ENCODE results near the gene MPPED1. TPM values are rescaled to one million over a fixed set of nuclear protein-coding genes. Genes with fewer than 3 reads are reported as not detected.

Gene MPPED1
- total RNA-seq, 1 donor from 2014 or later: not detected

DNA sequence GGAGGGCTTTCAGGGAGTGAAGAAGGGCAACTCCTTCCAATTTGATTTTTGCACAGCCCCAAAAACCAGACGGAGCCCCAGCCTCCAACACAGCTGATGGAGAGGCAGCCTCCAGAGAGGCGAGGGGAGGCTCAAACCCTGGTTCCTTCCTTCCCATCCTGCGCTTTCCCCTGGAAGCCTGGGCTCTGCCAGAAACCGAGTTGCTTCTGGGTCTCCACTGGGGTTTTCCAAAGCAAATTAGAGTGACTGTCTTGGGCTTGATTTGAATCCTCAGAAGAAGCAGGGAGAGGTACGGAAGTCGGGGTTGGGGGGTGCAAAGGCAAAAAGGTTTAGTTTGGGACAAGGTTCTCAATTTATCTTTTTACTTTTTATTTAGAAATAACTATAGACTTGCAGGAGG is 129.2 kb downstream of the MPPED1 start:
- no peak for DNase-seq (ENCODE audit: low read depth, low spot score)

DNA sequence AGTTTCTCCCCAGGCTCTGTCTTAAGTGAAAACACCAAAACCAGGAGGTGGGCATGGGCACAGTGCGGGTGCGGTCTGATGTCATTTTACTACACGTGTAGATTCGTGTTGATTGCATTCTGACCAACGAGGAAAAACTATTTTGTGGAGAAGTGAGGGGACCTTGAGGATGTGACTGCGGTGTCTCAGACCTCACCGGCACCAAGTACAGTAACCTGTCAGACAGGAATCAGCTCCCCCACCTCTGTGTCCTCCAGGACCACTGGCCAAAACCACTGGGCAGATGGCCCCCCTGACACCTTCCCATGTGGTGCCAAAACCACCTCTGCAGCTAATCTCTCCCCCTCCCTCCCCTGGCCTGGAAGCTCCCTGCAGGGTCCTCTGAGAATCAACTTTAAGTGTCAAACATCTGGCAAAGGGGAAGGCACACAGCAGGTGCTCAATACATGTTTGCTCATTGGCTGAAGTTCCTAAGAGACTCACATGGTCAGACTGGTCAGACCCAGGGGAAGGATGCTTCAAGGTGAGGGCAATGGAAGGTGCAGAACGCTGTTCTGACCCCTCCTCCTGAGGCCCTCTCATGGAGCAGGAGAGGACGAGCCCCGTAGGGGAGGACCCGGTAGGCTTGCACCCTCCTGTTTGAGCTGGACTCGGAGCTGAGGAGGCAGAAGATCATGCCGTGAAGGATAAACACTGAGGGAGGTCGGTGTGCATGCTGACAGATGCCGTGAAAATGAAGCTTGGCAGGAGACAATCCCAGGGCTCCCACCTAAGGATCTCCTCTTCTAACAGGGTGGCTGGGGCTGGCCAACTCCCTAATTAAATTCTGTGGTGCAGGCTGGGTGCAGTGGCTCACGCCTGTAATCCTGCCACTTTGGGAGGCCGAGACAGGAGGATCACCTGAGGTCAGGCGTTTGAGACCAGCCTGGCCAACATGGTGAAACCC is 129.9 kb downstream of the MPPED1 start:
- DNase-seq (ENCODE audit: low read depth, low spot score): no peak

DNA sequence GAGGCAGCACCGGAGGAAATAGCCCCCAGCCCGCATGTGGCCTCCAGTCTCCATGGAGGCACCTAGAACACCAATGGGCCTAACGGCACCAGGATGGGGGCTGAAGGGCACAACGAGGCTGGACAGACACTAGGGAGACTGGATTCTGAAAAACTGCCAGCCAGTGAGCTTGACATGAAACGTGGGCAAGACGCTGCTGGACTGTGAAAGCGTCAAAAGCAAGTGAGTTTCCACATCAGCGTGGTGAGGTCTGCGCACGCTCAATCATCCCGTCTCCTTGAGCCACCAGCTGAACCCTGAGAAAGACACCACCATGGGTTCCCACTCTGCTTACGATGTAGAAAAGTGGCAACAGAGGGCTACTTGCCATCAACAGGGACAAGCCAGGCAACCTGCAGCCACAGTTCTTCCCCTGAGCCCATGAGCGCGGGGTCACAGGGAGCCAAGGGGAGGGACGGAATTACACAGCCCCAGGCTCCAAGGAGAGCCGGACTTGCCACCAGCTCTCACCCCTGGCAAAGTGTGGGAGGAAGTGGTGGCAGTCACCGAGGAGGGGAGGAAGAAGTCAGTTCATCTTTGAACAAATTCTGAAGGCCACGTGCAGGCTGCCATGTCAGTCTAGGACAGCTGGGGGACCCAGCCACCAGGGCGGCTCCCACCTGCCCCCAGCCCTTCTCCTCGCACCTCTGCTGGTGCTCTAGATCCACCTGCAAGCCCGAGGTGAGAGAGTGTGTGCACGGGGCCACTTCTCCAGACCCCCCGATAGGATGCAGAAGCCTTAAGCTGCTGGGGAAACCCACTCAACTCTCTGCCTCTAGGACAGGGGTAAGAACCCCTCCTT is 131.1 kb downstream of the MPPED1 start:
- no peak for DNase-seq (ENCODE audit: low read depth, low spot score)

DNA sequence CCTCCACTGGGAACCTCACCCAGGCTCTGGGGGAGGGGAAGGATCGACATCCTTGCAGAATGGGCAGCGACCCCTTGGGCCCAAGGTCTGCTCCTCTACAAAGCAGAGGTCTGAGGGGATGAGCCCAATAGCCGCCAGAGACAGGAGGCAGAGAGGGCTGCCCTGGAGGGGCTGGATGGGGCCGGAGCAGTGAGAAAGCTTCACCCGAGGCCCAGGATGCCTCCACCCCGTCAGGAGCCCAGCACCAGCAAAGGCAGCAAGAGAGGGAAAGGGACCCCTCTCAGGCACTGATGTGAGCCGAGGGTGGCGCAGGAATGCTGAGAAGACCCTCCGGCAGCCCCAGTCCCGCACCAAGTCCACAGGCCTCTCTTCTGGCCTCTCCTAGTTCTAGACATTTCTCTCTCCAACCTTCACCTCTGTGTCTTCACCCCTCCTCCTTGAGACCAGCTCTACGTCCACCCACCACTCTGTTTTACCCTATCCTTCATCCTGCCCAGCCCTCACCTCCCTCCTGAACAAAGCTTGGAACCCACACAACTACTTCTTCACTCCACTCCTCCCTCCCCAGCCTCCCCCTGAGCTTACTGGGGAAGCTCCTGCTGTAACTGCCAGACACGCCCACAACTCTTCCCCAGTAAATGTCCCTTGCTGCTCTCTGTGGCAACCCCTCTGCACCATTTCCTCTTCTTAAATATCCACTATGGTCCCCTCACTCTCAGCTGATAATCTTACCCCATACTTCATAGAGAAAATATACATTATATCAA is 131.9 kb downstream of the MPPED1 start:
- no peak for DNase-seq (ENCODE audit: low read depth, low spot score)

- DNase-seq (ENCODE audit: low read depth, low spot score): no peak
These were observed 132.5 kb downstream of the MPPED1 start for GRCh38 chr22:43544289-43544673.

GRCh38 chr22:43546186-43546585 is 134.4 kb downstream of the MPPED1 start:
- no peak for DNase-seq (ENCODE audit: low read depth, low spot score)

GRCh38 chr22:43550024-43550620 is 138.3 kb downstream of the MPPED1 start:
- DNase-seq (ENCODE audit: low read depth, low spot score): no peak

DNA sequence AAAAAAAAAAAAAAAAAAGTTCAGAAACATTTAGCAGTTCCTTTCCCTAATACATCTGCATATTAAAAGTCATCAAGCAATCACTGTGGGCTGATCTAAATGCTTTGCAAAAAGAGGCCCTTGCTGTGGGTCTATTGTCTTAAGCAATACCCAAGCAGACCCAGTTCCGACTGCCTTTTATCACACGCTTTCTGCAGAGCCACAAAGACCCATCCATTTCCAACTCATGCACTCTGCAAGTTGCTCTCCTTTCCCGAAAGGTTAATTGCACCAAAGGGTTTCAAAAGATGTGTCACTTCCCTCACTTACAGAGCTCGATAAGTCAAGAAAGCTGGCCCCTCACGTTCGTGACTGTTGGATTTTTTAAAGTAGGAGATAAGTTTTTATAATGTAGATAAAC is 138.9 kb downstream of the MPPED1 start:
- no peak for DNase-seq (ENCODE audit: low read depth, low spot score)

DNA sequence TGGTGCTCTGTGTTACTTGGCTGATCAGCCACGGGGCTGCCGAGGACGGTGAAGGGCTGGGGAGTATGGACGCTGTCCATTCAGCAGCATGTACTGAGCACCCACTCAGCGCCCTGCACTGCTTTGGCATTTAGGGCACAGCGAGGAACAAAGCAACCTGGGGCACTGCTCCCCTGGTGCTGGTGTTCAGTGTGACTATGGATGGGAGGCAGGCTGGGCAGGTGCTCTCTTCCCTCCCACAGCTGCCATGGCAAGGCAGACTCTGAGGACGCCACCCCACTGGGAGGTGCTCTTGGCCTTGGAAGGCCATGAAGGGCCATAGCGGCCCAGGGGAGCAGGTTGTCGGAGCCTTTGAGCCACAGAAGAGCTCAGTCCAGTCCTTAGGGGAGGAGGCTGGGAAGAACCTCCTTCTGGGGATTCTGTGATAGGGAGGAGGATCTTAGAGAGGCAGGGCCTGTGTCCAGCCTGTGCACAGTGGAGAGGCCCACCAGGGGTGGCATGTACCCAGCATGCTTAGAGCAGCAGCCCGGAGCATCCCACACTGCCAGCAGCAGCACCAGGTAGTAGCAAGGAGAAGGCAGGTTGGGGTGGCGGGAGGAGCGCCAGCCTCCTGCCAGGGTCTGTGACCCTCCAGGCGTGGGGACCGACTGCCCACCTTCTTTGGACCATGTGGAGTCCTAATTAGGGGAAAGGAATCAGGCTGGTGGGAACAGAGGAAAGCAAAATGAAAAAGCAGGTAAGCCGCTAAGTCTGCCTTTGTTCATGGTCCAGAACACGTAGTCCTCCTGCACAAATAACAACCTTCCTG is 141.8 kb downstream of the MPPED1 start:
- DNase-seq (ENCODE audit: low read depth, low spot score): no peak

DNA sequence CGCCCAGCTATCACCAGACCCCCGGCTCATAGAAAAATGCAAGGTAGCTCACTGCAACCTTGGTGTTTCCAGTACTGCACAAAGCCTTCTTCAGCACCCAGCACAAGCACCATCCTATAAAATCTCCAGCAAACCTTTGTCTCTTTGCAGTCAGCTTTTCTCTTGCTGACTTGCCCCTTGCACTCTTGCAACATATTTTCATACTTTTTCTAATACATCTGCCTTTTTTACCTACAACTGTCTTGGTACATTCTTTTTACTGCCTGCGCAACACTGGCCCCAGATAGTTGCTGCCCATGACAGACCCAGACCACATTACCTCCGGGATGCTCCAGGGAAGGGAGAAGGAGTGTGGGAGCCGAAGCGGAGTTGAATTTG is 142.4 kb downstream of the MPPED1 start:
- DNase-seq (ENCODE audit: low read depth, low spot score): no peak

DNA sequence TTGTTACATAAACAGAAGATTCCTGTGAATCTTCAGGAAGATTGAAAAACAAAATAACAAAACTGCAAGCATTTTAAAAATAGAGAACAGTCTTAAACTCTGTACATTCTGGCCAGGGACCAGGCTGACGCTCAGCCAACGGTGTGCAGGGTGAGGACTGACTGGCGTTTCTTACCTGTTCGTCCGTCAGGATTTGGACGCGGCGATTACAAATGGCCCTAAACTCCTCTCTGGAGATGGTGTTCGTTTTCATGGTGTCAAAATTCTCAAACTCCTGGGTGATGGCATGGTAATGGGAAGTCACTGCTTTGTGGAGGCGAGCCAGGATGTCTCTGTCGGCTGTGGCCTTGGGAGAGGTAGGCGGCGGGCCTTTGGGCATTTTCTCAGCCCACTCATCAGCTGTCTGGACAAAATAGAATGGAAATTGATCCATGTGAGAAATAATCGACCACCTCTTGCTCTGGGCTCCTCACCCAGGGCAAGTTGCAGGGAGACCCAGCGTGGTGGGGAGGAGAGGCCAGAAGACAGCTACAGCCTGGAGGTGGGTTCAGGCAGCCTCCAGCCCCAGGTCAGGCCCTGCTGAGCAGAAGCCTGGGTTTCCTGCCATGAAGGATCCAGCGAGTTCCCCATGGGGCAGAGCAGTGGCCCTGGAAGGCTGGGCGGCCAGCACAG is 143.0 kb downstream of the MPPED1 start:
- DNase-seq (ENCODE audit: low read depth, low spot score): no peak

GRCh38 chr22:43555561-43556515 is 144.0 kb downstream of the MPPED1 start:
- no peak for DNase-seq (ENCODE audit: low read depth, low spot score)

Other genes with a start within 250 kb of the MPPED1 start
- 37.3 and 45.2 TPM in 2 replicates for gene TTLL12, start 224.9 kb upstream of the MPPED1 start, total RNA-seq
- gene SCUBE1, start 68.6 kb upstream of the MPPED1 start, total RNA-seq: not detected in 2 replicates